Central memory CD8-positive, alpha-beta T cell (primary cell): ENCODE data around the gene AFDN.

Source experiments
- ATAC-seq: fragments of 150-1000 bp; cut with Tn5 transposase; replicated peaks from 2 replicates; pipeline ENCODE4 v1.10.0; 2022; ENCODE audit warnings: mild to moderate bottlenecking, moderate FRiP score, moderate number of reproducible peaks; ENCODE audit not compliant: poor library complexity, severe bottlenecking; ENCODE audit errors: extremely low read depth
- DNase-seq, 2 donors: peaks; one replicate each; pipeline ENCODE4 v3.0.0; 2021; ENCODE audit warnings: low spot score in 2 of 2
- H3K27ac Mint-ChIP-seq: one replicate; pipeline ENCODE4 v1.8.0; 2022; ENCODE audit warnings: low read depth, mild to moderate bottlenecking, moderate library complexity, mixed read lengths
- H3K27me3 Mint-ChIP-seq: one replicate; pipeline ENCODE4 v1.8.0; 2022; ENCODE audit warnings: mixed read lengths
- H3K36me3 Mint-ChIP-seq: one replicate; pipeline ENCODE4 v1.8.0; 2022; ENCODE audit warnings: mild to moderate bottlenecking, moderate library complexity, mixed read lengths; ENCODE audit not compliant: insufficient read depth
- H3K4me1 Mint-ChIP-seq: one replicate; pipeline ENCODE4 v1.8.0; 2022; ENCODE audit warnings: mixed read lengths
- H3K4me3 Mint-ChIP-seq: one replicate; pipeline ENCODE4 v1.8.0; 2022; ENCODE audit warnings: mild to moderate bottlenecking, moderate library complexity, mixed read lengths
- H3K9me3 Mint-ChIP-seq: one replicate; pipeline ENCODE4 v1.8.0; 2022; ENCODE audit warnings: mixed read lengths

AFDN gene, protein sequence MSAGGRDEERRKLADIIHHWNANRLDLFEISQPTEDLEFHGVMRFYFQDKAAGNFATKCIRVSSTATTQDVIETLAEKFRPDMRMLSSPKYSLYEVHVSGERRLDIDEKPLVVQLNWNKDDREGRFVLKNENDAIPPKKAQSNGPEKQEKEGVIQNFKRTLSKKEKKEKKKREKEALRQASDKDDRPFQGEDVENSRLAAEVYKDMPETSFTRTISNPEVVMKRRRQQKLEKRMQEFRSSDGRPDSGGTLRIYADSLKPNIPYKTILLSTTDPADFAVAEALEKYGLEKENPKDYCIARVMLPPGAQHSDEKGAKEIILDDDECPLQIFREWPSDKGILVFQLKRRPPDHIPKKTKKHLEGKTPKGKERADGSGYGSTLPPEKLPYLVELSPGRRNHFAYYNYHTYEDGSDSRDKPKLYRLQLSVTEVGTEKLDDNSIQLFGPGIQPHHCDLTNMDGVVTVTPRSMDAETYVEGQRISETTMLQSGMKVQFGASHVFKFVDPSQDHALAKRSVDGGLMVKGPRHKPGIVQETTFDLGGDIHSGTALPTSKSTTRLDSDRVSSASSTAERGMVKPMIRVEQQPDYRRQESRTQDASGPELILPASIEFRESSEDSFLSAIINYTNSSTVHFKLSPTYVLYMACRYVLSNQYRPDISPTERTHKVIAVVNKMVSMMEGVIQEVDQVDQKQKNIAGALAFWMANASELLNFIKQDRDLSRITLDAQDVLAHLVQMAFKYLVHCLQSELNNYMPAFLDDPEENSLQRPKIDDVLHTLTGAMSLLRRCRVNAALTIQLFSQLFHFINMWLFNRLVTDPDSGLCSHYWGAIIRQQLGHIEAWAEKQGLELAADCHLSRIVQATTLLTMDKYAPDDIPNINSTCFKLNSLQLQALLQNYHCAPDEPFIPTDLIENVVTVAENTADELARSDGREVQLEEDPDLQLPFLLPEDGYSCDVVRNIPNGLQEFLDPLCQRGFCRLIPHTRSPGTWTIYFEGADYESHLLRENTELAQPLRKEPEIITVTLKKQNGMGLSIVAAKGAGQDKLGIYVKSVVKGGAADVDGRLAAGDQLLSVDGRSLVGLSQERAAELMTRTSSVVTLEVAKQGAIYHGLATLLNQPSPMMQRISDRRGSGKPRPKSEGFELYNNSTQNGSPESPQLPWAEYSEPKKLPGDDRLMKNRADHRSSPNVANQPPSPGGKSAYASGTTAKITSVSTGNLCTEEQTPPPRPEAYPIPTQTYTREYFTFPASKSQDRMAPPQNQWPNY (N-terminal part only)

DNA sequence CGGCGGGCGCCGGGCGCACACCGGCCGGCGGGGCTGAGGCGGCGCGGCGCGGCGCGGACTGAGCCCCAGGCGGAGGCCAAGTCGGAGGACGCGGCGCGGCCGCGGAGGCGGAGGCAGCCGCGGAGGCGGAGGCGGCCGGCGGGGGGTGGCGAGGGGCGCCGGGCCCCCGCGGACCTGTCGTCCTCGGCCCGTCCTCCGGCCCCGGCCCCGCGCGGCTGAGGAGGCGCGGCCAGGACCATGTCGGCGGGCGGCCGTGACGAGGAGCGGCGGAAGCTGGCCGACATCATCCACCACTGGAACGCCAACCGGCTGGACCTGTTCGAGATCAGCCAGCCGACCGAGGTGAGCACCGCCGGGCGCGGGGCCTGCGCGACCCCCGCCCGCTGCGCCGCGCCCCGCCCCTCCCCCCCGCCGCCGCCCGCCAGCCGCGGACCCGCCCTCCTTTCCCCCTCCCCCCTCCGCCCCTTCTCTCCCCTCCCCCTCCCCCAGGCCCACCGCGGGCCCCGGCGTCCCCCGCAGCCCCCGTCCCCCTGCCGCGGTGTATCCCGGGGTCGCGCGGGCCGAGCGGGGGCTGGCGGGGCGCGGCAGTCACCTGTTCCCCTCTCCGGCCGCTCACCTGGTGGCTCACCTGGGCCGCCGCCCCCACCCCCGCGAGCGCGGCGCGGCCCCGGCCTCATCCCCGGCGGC lies at the start of gene AFDN:
Gene AFDN, plus strand, starts transcription at position 16 of the 687 bp plus-strand sequence. Its CDS starts 222 bp downstream, at position 238.
- H3K27ac Mint-ChIP-seq: peak within 1 kb of the TSS; percentile 62
- peaks cover 12% of the 10 kb centered on the region for H3K4me1 Mint-ChIP-seq
- peak within 1 kb of the TSS; percentile 83 for H3K4me3 Mint-ChIP-seq
- ATAC-seq (peak; percentile 6), DNase-seq (no peak)
- peaks cover 37% of the 10 kb centered on the region for H3K27me3 Mint-ChIP-seq
- H3K9me3 Mint-ChIP-seq: no peaks in the 10 kb centered on the region
- peaks cover 5% of the 10 kb centered on the region for H3K36me3 Mint-ChIP-seq

DNA sequence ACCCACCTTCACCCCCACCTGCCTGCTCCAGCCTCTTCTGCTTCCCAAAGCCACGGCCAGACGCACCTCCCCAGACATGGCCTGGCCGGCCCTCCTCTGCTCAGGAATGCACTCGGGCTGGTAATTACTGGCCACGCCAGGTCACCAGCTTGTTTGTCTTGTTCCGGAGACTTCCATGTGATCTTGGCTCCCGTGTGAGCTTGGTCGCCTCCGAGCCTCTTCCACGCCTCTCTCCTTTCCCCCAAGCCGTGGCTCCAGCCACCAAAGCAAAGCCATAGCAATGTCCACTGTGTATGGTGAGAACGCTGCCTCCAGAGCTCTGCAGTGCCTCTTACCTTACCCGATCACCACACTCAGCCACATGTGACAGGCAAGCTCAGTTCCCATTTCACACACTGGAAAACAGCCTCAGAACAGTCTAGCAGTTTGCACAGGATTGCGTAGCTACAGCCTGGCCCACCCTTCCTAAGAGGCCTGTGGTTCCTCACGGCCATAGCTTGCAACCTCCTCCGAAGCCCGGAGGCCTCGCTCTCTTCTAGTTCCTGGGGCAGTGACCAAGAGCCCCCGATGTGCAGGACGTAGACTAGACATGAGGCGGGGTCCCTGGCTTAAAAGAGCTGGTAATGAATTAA lies 48.1 kb upstream of the AFDN start:
- Mint-ChIP-seq H3K27me3 (peaks cover 55% of the 10 kb centered on the region), H3K4me3 (no peak overlapping the region)

DNA sequence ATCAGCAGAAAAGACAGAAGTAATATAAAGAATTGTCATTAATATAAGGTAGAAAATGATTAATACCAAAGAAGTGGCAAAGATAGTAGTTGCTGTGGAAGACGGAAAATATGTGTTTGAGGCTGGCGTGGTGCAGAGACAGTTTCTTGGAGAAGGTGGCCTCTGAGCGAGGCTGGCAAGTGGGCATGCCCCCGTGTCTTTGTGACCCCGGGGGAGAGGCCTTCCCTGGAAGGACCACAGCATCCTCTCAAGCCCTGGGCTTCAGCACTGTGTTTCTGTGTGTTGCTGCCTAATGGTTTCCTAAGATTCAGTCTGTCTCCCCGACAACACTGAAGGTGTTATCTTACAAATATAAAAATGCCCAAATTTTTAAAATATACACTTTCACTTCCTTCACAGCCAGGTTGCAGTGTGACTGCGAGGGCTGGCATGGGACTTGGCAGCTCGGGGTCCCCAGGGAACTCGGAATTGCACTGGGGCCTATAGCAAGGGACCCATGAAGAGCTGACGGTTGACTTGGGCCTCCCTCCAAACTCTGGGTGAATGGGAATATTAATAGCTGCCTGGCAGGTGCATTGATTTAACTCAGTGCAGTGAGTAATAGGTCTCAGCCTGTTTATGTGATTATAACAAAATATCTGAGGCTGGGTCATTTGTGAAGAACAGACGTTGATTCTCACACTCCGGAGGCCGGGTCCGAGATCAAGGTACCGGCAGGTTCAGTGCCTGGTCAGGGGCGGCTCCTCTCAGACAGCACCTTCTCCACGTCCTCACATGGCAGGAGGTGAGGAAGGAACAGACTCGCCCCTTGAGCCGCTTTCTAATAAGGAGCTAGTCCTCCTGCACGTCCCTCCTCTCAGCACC lies 47.4 kb upstream of the AFDN start:
- Mint-ChIP-seq H3K27me3 (peaks cover 55% of the 10 kb centered on the region), H3K4me3 (no peak overlapping the region), H3K36me3 (no peaks in the 10 kb centered on the region), H3K9me3 (no peaks in the 10 kb centered on the region), H3K4me1 (no peaks in the 10 kb centered on the region), H3K27ac (no peak overlapping the region)
- DNase-seq (no peak), ATAC-seq (no peak)

More for the DNA sequence above, 48.1 kb upstream of the AFDN start:
- no peaks in the 10 kb centered on the region for H3K9me3 Mint-ChIP-seq
- H3K36me3 Mint-ChIP-seq: no peaks in the 10 kb centered on the region
- no peak for ATAC-seq
- DNase-seq: no peak
- H3K27ac Mint-ChIP-seq: no peak overlapping the region
- no peaks in the 10 kb centered on the region for H3K4me1 Mint-ChIP-seq

DNA sequence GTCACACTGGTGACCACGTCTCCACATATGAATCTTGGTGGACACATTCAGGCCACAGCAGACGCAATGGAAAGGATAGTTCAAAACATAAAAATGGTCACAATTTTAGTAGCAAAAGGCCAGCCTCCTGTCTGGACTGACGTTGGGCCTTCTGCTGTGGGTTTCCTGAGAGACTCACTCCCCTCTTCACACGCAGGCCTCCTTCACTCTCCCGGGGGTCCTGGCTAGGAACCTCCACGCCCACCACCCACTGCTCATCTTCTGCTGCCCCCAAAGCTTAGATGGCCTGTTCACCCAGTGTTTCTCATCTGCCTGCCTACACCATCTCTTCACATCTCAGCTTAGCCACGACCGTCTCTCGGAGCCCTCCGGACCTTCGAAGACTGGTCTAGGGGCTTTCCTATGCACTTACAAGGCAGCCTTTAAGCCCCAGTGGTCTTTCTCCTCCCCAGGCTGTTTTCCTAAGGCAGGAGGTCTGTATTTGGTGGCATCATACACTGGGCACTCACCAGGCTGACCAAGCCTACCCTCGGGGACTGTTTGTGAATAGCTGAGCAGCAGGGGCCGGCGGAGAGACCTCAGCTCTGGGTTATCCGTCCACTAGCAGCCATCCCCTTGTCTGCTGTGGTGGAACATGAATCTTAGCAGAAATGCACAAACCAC lies 46.6 kb upstream of the AFDN start:
- Mint-ChIP-seq H3K4me3 (no peak overlapping the region), H3K4me1 (no peaks in the 10 kb centered on the region), H3K27me3 (peaks cover 52% of the 10 kb centered on the region), H3K36me3 (no peaks in the 10 kb centered on the region), H3K9me3 (no peaks in the 10 kb centered on the region), H3K27ac (no peak overlapping the region)
- DNase-seq (no peak), ATAC-seq (no peak)

DNA sequence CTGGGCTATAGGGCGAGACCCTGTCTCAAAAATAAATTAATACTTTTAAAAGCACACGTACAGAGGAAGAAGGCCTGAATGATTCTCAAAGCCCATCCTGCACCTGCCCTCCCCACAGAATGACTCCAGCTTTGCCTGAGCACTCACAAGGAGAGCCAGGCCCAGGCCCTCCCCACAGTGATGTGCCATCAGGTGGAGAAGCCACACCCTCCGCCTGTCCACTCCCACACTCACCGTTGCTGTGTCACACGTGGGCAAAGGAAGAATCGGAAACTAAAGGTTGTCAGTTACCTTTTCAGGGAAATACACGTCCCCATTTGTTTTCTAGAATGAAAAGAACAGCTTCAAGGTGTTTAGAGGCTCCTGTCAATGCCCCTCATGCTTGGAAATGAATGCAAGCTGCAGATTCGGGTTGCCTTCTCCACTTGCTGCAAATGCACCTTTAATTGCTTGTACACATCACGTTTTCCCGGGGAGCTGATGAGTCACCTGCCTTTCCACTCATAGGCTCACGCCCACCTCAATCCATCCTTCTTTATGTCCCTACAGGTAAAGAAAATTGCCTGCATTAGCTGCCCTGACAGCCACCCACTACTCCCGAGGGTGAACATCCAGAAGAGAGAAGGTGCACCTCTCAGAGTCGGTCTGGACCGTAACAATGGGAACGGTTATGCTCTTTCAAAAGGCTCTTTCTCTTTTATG lies 45.5 kb upstream of the AFDN start:
- no peak for ATAC-seq
- Mint-ChIP-seq H3K9me3 (no peaks in the 10 kb centered on the region), H3K27ac (no peak overlapping the region), H3K36me3 (no peaks in the 10 kb centered on the region), H3K4me3 (no peak overlapping the region), H3K27me3 (peaks cover 41% of the 10 kb centered on the region), H3K4me1 (no peaks in the 10 kb centered on the region)
- no peak for DNase-seq

DNA sequence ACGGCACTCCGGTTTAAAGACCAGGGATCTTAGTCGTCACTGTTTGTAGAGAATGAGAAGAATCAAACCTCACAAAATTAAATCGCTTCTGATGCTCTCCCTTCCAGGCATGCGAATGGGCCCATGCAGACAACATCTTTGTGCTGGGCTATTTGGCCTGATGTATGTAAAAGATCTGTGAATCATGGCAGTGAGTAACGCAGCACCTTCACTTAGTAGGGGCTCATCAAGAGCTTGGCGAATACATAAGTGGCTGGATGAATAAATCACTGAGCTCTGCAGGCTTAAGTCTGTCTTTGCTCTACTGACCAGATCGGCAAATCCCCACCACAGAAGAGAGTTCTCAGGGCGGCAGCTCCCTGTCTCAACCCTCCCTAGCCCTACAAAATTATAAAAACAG lies 44.8 kb upstream of the AFDN start:
- Mint-ChIP-seq H3K27me3 (peaks cover 34% of the 10 kb centered on the region), H3K27ac (no peak overlapping the region), H3K4me1 (no peaks in the 10 kb centered on the region), H3K36me3 (no peaks in the 10 kb centered on the region), H3K4me3 (no peak overlapping the region), H3K9me3 (no peaks in the 10 kb centered on the region)
- ATAC-seq (no peak), DNase-seq (no peak)

DNA sequence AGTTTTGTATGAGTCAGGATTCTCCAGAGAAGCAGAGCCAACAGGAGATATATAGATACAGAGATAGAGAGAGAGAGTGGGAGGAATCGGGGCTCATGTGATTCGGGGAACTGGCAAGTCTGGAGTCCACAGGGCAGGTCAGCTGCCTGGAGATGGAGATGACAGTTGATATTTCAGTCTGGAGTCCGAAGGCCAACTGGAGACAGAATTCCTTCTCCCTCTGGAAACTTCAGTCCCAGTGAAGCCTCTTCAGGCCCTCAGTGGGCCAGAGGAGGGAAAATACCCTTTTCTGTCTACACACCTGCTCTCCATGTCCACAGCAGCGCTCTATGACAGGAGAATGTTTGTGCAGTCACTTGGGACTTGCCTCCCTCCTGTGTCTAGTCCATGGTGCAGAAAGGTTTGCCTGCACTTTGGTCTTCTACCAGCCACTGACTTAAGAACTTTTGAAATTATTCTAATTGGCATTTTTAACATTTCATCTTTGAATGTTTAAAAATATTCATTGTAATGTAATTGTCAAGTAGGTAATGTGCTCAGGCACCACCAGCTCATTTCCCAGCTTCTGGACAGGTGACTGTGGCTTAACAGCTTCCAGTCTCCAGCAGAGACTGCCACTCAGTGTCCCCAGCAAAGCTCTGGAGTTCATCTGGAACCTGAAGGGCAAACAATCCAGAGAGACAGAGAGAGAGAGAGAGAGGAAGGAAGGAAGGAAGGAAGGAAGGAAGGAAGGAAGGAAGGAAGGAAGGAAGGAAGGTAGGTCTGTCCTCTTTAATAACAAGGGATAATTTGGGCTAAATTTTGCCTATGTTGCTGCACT lies 43.8 kb upstream of the AFDN start:
- Mint-ChIP-seq H3K36me3 (no peaks in the 10 kb centered on the region), H3K27ac (no peak overlapping the region), H3K4me3 (no peak overlapping the region), H3K27me3 (peaks cover 25% of the 10 kb centered on the region), H3K9me3 (no peaks in the 10 kb centered on the region), H3K4me1 (no peaks in the 10 kb centered on the region)
- ATAC-seq (no peak), DNase-seq (no peak)

DNA sequence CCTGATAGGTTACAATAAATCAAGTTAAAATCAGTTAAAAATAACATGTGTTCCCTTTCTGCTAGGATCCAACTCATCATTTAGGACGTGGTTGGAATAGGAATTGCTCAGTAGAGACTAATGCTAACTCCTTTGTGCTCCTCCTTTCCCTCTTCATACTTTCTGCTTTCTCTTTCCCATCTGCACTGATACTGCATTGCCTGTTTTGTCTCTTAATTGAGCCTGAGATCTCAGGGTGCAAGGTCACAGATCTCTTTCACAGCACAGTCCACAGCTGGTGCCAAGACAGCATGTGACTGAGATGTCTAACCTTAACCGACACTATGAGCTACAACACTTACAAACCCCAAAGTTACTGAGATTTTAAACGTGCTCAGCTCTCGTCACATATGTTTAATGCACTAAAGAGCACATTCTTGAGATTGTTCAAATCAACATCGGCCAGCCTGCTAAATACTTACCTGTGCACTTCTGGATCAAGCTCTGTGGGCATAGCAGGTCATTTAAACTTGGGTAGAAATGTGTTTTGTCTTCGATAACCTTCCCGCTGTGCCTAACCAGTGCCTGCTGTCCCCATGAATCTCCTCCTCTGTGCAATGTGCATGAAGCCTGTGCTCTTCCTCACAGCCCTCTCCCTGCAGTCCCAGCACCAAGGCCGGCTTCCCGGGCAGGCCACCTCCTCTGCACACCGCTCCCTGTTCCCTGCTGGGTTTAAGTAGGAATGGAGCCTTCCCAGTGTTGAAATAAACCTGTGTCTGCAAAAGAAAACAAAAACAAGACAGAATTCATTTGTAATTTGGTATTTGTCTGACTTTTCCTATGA lies 39.6 kb upstream of the AFDN start:
- H3K9me3 Mint-ChIP-seq: no peaks in the 10 kb centered on the region
- no peaks in the 10 kb centered on the region for H3K36me3 Mint-ChIP-seq
- no peaks in the 10 kb centered on the region for H3K4me1 Mint-ChIP-seq
- DNase-seq (no peak), ATAC-seq (no peak)
- H3K27me3 Mint-ChIP-seq: peaks cover 19% of the 10 kb centered on the region
- H3K4me3 Mint-ChIP-seq: no peak overlapping the region
- H3K27ac Mint-ChIP-seq: no peak overlapping the region

DNA sequence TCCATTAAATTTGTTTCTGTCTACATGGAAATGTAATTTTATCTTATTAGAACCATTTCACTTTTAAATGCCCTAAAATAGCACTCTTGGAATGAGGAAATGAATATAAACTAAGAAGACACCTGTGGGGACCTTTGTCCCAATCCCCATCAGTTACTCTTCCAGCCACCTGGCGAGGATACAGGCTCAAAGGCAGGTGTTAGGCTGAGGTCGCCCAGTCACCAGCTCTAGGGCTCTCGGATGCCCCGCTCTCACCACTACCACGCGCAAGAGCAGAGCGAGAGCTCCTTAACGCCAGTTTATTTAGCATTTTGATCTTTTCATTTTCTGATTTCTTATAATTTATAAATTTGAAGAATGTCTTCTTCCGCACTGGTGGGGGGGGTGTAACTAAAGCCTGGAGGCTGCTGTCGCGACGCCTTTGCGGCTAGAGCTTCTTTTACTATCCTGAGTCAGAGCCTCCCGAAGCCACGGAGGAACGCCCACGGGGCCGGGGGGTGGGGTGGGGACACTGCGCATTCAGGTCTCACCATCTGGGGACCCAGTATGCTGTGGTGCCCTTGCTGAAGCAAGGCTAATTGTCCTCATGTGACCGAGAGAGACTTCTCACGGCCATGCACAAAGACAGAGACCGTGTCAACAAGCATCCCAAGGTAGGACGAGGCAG lies 38.7 kb upstream of the AFDN start:
- H3K4me3 Mint-ChIP-seq: no peak overlapping the region
- DNase-seq: no peak
- no peaks in the 10 kb centered on the region for H3K4me1 Mint-ChIP-seq
- H3K27ac Mint-ChIP-seq: no peak overlapping the region
- ATAC-seq: no peak
- H3K27me3 Mint-ChIP-seq: peaks cover 24% of the 10 kb centered on the region
- H3K9me3 Mint-ChIP-seq: no peaks in the 10 kb centered on the region
- H3K36me3 Mint-ChIP-seq: no peaks in the 10 kb centered on the region
